ENCODE data around the gene ANKS4B.

ANKS4B gene

DNA sequence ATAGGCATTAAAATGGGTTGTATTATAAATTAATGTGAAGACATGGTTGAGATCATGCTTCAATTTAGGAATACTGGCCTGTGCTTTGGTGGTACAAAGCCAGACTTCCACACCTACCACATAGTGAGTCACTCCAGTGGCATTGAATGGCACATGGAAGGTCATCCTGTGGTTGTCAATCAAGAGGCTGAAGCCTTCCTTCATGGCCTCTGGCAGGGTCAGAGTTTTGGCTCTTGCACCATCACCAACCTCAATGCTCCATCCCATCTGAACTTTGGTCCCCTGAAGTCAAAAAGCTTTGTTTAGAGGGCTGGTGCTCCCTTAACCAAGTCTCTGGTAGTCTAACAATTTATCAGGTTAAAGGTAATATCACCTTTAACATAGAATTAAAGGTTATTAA, 28.2 kb upstream of the ANKS4B start:
- Mint-ChIP-seq H3K4me1 (no peaks in the 10 kb centered on the region), H3K27me3 (peaks cover 13% of the 10 kb centered on the region), H3K9me3 (no peaks in the 10 kb centered on the region), H3K27ac (no peak overlapping the region), H3K4me3 (no peak overlapping the region), H3K36me3 (no peaks in the 10 kb centered on the region)
- no peak for ATAC-seq

DNA sequence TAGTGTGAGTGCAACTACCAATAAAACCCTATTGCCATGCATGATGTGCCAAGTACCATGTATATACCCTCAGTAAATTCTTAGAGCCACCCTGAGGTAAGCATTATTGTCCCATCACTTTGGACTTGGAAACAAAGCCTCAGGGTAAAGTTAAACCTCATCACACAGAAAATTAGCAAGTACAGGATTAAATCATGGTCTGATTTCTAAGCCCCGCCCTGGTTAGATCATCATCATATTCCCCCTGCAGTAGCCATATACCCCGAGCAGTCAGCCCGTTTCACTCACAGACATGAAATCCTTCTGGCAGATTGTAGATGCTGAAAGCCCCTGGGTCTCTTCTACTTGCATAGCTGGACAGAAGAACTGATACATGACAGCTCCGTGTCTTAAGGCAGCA, 26.9 kb upstream of the ANKS4B start:
- Mint-ChIP-seq H3K4me3 (no peak overlapping the region), H3K36me3 (no peaks in the 10 kb centered on the region), H3K27ac (no peak overlapping the region), H3K4me1 (no peaks in the 10 kb centered on the region), H3K27me3 (peaks cover 8% of the 10 kb centered on the region), H3K9me3 (no peaks in the 10 kb centered on the region)
- ATAC-seq, result no peak

DNA sequence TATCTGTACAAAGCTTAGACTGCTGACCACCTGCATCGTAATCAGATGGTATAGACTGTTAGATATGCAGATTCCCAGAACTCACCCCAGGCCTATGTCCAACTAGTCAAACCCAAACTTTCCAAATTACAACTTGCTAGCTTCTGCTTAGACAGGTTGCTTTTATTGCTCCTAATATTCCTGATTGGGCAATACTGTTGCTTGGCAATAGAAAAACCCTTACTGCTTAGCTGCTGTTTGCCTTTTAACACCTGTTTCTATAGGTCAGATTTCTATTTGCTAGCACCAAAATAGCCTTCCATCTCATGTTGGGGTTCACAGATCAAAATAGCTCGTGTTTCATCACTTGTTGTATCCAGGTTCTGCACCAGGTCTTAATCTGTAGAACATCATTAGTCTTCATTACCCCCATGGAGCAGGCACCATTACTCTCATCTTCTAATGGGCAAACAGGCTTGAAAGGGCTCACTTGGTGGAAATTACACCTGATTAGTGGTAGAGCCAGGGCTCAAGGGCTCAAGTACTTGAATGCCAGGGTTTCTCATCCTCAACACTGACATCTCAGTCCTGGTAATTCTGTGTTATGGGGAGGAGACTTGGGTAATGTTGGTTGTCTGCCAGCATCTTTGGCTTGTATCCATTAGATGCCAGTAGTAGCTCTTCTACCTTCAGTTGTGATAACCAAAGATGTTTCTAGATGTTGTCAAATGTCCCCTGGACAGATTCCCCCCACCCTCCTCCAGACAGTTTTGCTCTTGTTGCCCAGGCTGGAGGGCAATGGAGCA, 24.9 kb upstream of the ANKS4B start:
- H3K4me3 Mint-ChIP-seq, result no peak overlapping the region
- H3K4me1 Mint-ChIP-seq, result no peaks in the 10 kb centered on the region
- no peak for ATAC-seq
- no peaks in the 10 kb centered on the region for H3K9me3 Mint-ChIP-seq
- no peak overlapping the region for H3K27ac Mint-ChIP-seq
- peaks cover 22% of the 10 kb centered on the region for H3K27me3 Mint-ChIP-seq
- H3K36me3 Mint-ChIP-seq, result no peaks in the 10 kb centered on the region

GRCh38 chr16:21211486-21211885, 22.0 kb upstream of the ANKS4B start, which contains the start of gene ZP2:
TSS of gene ZP2 (minus strand) at chr16:21211574. CDS start at chr16:21211547, 27 bp downstream.
- no peak within 1 kb of the TSS for H3K4me3 Mint-ChIP-seq
- ATAC-seq, result no peak
- H3K27ac Mint-ChIP-seq, result no peak within 1 kb of the TSS
- peaks cover 30% of the 10 kb centered on the region for H3K27me3 Mint-ChIP-seq
- no peaks in the 10 kb centered on the region for H3K9me3 Mint-ChIP-seq
- H3K4me1 Mint-ChIP-seq, result no peaks in the 10 kb centered on the region
- no peaks in the 10 kb centered on the region for H3K36me3 Mint-ChIP-seq

- Mint-ChIP-seq H3K4me1 (no peaks in the 10 kb centered on the region), H3K4me3 (no peak overlapping the region), H3K9me3 (no peaks in the 10 kb centered on the region), H3K27ac (no peak overlapping the region), H3K36me3 (no peaks in the 10 kb centered on the region), H3K27me3 (peaks cover 34% of the 10 kb centered on the region)
- no peak for ATAC-seq
Observed at GRCh38 chr16:21214086-21214485, 19.4 kb upstream of the ANKS4B start.

- no peak for ATAC-seq
- Mint-ChIP-seq H3K4me3 (no peak overlapping the region), H3K4me1 (no peaks in the 10 kb centered on the region), H3K27me3 (peaks cover 40% of the 10 kb centered on the region), H3K27ac (no peak overlapping the region), H3K9me3 (no peaks in the 10 kb centered on the region), H3K36me3 (no peaks in the 10 kb centered on the region)
Observed at GRCh38 chr16:21217121-21217520, 16.4 kb upstream of the ANKS4B start.

GRCh38 chr16:21218153-21218552, 15.3 kb upstream of the ANKS4B start:
- no peak for ATAC-seq
- Mint-ChIP-seq H3K27me3 (peaks cover 45% of the 10 kb centered on the region), H3K4me3 (no peak overlapping the region), H3K9me3 (no peaks in the 10 kb centered on the region), H3K27ac (no peak overlapping the region), H3K36me3 (no peaks in the 10 kb centered on the region), H3K4me1 (no peaks in the 10 kb centered on the region)

- Mint-ChIP-seq H3K4me1 (peaks cover 2% of the 10 kb centered on the region), H3K27ac (no peak overlapping the region), H3K36me3 (no peaks in the 10 kb centered on the region), H3K27me3 (peaks cover 47% of the 10 kb centered on the region), H3K4me3 (no peak overlapping the region), H3K9me3 (no peaks in the 10 kb centered on the region)
- ATAC-seq, result no peak
Observed at GRCh38 chr16:21219551-21219950, 13.9 kb upstream of the ANKS4B start.

DNA sequence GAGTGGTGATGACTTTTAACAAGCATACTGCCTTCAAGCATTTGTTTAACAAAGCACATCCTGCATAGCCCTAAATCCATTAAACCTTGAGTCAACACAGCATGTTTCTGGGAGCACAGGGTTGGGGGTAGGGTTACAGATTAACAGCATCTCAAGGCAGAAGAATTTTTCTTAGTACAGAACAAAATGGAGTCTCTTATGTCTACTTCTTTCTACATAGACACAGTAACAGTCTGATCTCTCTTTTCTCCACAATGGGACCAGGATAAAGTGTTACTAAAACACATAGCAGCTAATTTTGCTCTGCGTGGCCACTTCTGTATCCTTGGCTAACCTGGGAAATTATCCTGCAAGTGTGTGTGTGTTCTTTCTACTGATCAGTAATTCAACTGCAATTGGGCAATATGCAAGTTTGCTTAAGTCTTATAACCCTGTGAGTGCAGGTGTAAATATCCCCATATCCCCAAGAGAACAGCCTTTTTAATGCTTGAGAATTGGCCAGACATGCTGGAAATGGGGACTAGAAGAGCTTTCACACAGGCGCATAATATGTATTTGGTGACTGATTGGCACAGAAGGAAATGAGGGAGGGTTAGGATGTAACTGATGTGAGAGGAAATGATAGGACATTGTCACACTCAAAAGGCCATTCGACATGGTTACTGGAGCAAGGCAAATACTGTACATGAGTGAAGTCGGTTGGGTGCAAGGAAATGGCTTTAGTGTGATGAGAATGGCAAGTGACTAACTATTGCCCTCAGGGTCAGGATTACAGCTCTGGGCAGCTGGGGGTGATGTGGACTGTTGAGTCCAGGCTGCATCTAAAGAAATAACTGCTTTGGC, 10.8 kb upstream of the ANKS4B start:
- Mint-ChIP-seq H3K27me3 (peaks cover 48% of the 10 kb centered on the region), H3K4me1 (peaks cover 6% of the 10 kb centered on the region), H3K36me3 (no peaks in the 10 kb centered on the region), H3K4me3 (no peak overlapping the region), H3K9me3 (no peaks in the 10 kb centered on the region), H3K27ac (no peak overlapping the region)
- no peak for ATAC-seq

- Mint-ChIP-seq H3K4me1 (peaks cover 6% of the 10 kb centered on the region), H3K36me3 (no peaks in the 10 kb centered on the region), H3K9me3 (no peaks in the 10 kb centered on the region), H3K27me3 (peaks cover 48% of the 10 kb centered on the region), H3K4me3 (no peak overlapping the region), H3K27ac (no peak overlapping the region)
- no peak for ATAC-seq
Observed at GRCh38 chr16:21223787-21224186, 9.7 kb upstream of the ANKS4B start.

DNA sequence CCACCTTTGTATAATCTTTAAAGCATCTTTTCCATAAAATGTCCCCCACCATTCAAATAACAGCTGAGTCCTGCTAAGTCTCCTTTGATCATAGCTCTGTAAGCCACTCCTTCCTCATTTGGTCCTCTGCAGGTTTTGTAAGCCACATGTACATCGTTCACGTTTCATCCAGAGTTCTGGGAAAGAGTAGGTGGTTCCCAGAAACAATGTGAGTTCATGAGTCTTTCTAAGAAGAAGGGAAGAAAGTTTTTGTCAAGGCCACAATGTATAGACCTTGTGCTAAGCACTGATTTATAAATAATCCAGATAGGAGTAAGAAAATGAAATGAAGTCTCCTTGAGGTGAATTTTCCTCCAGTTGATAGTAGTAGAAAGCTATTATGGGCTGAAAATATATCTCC, 8.7 kb upstream of the ANKS4B start:
- peaks cover 49% of the 10 kb centered on the region for H3K27me3 Mint-ChIP-seq

DNA sequence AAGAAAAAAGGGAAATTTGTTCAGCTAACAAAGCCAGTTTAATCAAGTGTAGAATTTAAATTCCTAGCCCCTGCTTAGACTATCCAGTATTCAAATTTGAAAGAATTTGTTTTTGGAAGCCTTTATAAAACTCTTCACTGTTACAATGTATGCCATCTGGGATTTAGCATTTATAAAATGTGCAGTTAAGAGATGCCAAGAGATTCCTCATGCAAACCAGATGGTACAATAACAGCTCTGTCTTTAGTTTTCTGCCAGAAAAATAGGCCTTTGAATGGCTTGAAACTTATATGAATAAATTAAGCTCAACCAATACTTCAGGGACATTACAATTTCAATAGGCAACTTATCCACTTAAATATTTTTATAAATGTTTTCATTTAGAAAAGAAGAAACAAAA, 6.8 kb upstream of the ANKS4B start:
- H3K27ac Mint-ChIP-seq, result no peak overlapping the region
- ATAC-seq, result no peak
- no peaks in the 10 kb centered on the region for H3K36me3 Mint-ChIP-seq
- H3K27me3 Mint-ChIP-seq, result peaks cover 48% of the 10 kb centered on the region
- no peaks in the 10 kb centered on the region for H3K9me3 Mint-ChIP-seq
- H3K4me3 Mint-ChIP-seq, result no peak overlapping the region
- peaks cover 6% of the 10 kb centered on the region for H3K4me1 Mint-ChIP-seq

More for the DNA sequence above, 8.7 kb upstream of the ANKS4B start:
- Mint-ChIP-seq H3K4me1 (peaks cover 6% of the 10 kb centered on the region), H3K4me3 (no peak overlapping the region), H3K36me3 (no peaks in the 10 kb centered on the region), H3K9me3 (no peaks in the 10 kb centered on the region), H3K27ac (no peak overlapping the region)
- no peak for ATAC-seq

DNA sequence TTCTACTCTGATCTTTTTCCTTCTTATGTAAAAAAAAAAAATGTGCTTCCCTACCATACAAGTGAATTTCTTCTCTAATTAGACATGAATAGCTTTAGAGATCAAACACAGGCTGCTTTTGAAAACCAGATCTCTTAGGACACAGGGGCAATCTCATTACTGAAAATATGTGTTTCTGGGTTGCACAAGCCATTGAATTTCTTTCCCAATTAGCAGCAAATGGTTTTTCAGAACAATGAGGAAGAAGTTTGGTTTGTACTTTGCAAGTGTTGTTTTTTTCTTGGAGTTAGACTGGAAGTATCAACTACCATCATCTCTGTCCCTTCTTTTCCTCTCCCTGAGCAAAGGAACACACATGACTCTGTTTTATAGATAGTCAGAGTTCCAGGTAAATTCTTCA, 5.6 kb upstream of the ANKS4B start:
- Mint-ChIP-seq H3K4me1 (peaks cover 6% of the 10 kb centered on the region), H3K4me3 (no peak overlapping the region), H3K27ac (no peak overlapping the region), H3K9me3 (no peaks in the 10 kb centered on the region), H3K36me3 (no peaks in the 10 kb centered on the region), H3K27me3 (peaks cover 44% of the 10 kb centered on the region)
- no peak for ATAC-seq

- H3K36me3 Mint-ChIP-seq, result no peaks in the 10 kb centered on the region
- H3K27ac Mint-ChIP-seq, result no peak overlapping the region
- no peak for ATAC-seq
- peaks cover 40% of the 10 kb centered on the region for H3K27me3 Mint-ChIP-seq
- H3K9me3 Mint-ChIP-seq, result no peaks in the 10 kb centered on the region
- peaks cover 6% of the 10 kb centered on the region for H3K4me1 Mint-ChIP-seq
- no peak overlapping the region for H3K4me3 Mint-ChIP-seq
Observed at GRCh38 chr16:21228361-21228872, 5.1 kb upstream of the ANKS4B start.

DNA sequence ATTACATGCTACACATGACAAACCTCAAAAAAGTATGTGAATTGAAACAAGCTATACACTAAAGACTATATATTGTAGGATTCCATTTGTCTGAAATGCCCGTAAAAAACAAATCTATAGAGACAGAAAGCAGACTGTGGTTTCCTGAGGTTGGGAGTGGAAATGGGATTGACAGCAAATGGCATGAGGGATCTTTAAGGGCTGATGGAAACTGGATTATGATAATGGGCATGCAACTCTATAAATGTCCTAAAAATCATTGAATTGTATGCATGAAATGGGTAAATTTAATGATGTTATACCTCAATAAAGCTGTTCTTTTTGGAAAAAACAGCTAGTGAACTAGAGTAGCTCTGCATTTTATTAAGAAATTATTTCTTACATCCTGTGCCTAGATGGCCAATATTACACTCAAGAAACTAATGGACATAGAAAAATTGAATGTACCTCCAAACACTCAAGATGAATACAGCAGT, 416 bp upstream of the ANKS4B start:
- Mint-ChIP-seq H3K9me3 (peaks cover 3% of the 10 kb centered on the region), H3K4me1 (no peaks in the 10 kb centered on the region), H3K27ac (no peak overlapping the region), H3K4me3 (no peak overlapping the region), H3K36me3 (no peaks in the 10 kb centered on the region), H3K27me3 (peaks cover 22% of the 10 kb centered on the region)
- ATAC-seq, result no peak

All from stimulated activated memory B cell treated with anti-CD40 and anti-IgM and Interleukin-4, amounts not matched to agents 10 μg/mL and 1 μg/mL and 100 μg/mL, for 72 hours (primary cell).